Stimulated activated effector memory CD8-positive, alpha-beta T cell treated with anti-CD3 and anti-CD28 coated beads, Interleukin-12 subunit alpha, Interleukin-12 subunit beta, amount 100 ng/mL, for 72 hours (primary cell): Measurements from ENCODE around the gene SIM2.

Source experiments
- ATAC-seq: fragments of 150-1000 bp; cut with Tn5 transposase; 2 replicates; pipeline ENCODE4 v1.10.0; 2021
- DNase-seq, 2 donors: peaks; one replicate each; pipeline ENCODE4 v3.0.0; 2021 to 2022; ENCODE audit warnings: low spot score in 2 of 2
- H3K27ac Mint-ChIP-seq: one replicate; pipeline ENCODE4 v1.8.0; 2022; ENCODE audit warnings: mild to moderate bottlenecking, mixed read lengths
- H3K36me3 Mint-ChIP-seq: one replicate; pipeline ENCODE4 v1.8.0; 2022; ENCODE audit warnings: mild to moderate bottlenecking, mixed read lengths
- H3K4me1 Mint-ChIP-seq: one replicate; pipeline ENCODE4 v1.8.0; 2022; ENCODE audit warnings: mixed read lengths
- H3K4me3 Mint-ChIP-seq: one replicate; pipeline ENCODE4 v1.8.0; 2022; ENCODE audit warnings: mild to moderate bottlenecking, mixed read lengths
- H3K9me3 Mint-ChIP-seq: one replicate; pipeline ENCODE4 v1.8.0; 2022; ENCODE audit warnings: mixed read lengths

SIM2 gene

GRCh38 chr21:36732217-36732616, 33.3 kb downstream of the SIM2 start:
- DNase-seq (no peak), ATAC-seq (no peak)
- H3K4me1 Mint-ChIP-seq: no peaks in the 10 kb centered on the region
- H3K36me3 Mint-ChIP-seq: no peaks in the 10 kb centered on the region
- no peak overlapping the region for H3K27ac Mint-ChIP-seq
- no peak overlapping the region for H3K4me3 Mint-ChIP-seq
- no peaks in the 10 kb centered on the region for H3K9me3 Mint-ChIP-seq

- H3K36me3 Mint-ChIP-seq: no peaks in the 10 kb centered on the region
- no peak overlapping the region for H3K27ac Mint-ChIP-seq
- no peak overlapping the region for H3K4me3 Mint-ChIP-seq
- no peak for DNase-seq
- no peak for ATAC-seq
- no peaks in the 10 kb centered on the region for H3K9me3 Mint-ChIP-seq
- H3K4me1 Mint-ChIP-seq: no peaks in the 10 kb centered on the region
Observed at GRCh38 chr21:36732761-36733160, 33.8 kb downstream of the SIM2 start.

GRCh38 chr21:36733857-36734256, 34.9 kb downstream of the SIM2 start:
- Mint-ChIP-seq H3K4me3 (no peak overlapping the region), H3K9me3 (no peaks in the 10 kb centered on the region), H3K27ac (no peak overlapping the region), H3K36me3 (no peaks in the 10 kb centered on the region), H3K4me1 (no peaks in the 10 kb centered on the region)
- no peak for ATAC-seq
- DNase-seq: no peak

GRCh38 chr21:36734367-36735200, 35.7 kb downstream of the SIM2 start:
- DNase-seq (no peak), ATAC-seq (peak; percentile 7)
- Mint-ChIP-seq H3K36me3 (no peaks in the 10 kb centered on the region), H3K4me3 (no peak overlapping the region), H3K9me3 (no peaks in the 10 kb centered on the region), H3K27ac (no peak overlapping the region), H3K4me1 (no peaks in the 10 kb centered on the region)

GRCh38 chr21:36735201-36735515, 36.2 kb downstream of the SIM2 start:
- Mint-ChIP-seq H3K4me1 (no peaks in the 10 kb centered on the region), H3K36me3 (no peaks in the 10 kb centered on the region), H3K27ac (no peak overlapping the region), H3K4me3 (no peak overlapping the region), H3K9me3 (no peaks in the 10 kb centered on the region)
- no peak for DNase-seq
- peak; percentile 5 for ATAC-seq

DNA sequence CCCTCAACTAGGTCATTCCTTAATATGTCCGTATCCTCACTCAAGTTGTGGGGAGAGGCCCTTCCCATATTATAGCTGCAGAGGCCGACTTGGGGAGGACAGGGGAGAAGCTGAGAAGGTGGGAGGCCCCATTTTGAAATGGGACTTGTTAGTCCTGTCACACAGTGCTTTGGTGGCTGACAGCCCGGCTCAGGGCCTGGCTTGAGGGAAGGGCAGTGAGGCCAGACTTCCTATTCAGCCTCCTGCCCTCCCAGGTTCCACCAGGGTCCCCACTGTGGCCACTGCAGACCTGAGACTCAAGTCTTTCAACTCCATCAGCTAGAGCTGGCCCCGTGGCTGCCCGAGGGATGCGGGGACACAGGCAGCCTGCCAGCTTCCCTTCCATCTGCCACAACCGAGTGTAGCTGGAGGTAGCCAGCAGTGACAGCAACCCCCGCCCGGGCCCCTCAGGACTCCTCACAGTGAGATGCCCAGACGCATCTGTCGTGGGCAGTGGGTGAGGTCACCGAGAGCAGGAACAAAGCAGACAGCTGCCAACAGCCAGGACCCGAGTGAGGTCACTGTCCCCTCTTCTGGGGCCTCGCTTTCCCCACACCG, 36.9 kb downstream of the SIM2 start:
- Mint-ChIP-seq H3K9me3 (no peaks in the 10 kb centered on the region), H3K27ac (no peak overlapping the region), H3K4me3 (no peak overlapping the region), H3K36me3 (no peaks in the 10 kb centered on the region), H3K4me1 (no peaks in the 10 kb centered on the region)
- DNase-seq (no peak), ATAC-seq (no peak)

- Mint-ChIP-seq H3K36me3 (no peaks in the 10 kb centered on the region), H3K4me3 (no peak overlapping the region), H3K9me3 (no peaks in the 10 kb centered on the region), H3K27ac (no peak overlapping the region), H3K4me1 (no peaks in the 10 kb centered on the region)
- DNase-seq: no peak
- ATAC-seq: no peak
Observed at GRCh38 chr21:36738489-36739126, 39.7 kb downstream of the SIM2 start.

- peak; percentile 22 for ATAC-seq
- Mint-ChIP-seq H3K9me3 (no peaks in the 10 kb centered on the region), H3K4me1 (peaks cover 3% of the 10 kb centered on the region), H3K4me3 (no peak overlapping the region), H3K36me3 (no peaks in the 10 kb centered on the region), H3K27ac (no peak overlapping the region)
- DNase-seq: no peak
Observed at GRCh38 chr21:36741506-36741905, 42.6 kb downstream of the SIM2 start.

- Mint-ChIP-seq H3K9me3 (no peaks in the 10 kb centered on the region), H3K4me3 (no peak overlapping the region), H3K27ac (no peak overlapping the region), H3K36me3 (no peaks in the 10 kb centered on the region), H3K4me1 (peaks cover 11% of the 10 kb centered on the region)
- ATAC-seq: no peak
- DNase-seq: no peak
Observed at GRCh38 chr21:36743008-36743407, 44.1 kb downstream of the SIM2 start.

GRCh38 chr21:36743446-36743845, 44.5 kb downstream of the SIM2 start:
- peaks cover 14% of the 10 kb centered on the region for H3K4me1 Mint-ChIP-seq
- no peak for DNase-seq
- ATAC-seq: no peak
- no peaks in the 10 kb centered on the region for H3K36me3 Mint-ChIP-seq
- H3K4me3 Mint-ChIP-seq: no peak overlapping the region
- no peak overlapping the region for H3K27ac Mint-ChIP-seq
- H3K9me3 Mint-ChIP-seq: no peaks in the 10 kb centered on the region

DNA sequence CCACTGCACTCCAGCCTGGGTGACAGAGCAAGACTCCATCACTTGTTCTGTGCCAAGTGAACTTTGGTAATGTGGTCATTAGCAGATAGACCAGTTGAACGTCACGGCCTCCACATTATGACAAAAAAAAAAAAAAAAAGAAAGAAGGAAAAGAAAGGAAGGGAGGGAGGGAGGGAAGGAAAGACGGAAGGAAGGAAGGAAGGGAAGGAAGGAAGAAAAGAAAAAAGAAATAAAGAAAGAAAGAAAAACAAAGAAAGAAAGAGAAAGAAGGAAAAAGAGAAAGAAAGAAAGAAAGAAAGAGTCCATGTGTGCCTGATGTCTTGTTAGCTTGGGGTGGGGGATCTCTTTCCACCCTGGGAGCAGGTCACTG, 45.3 kb downstream of the SIM2 start:
- Mint-ChIP-seq H3K9me3 (no peaks in the 10 kb centered on the region), H3K4me1 (peaks cover 18% of the 10 kb centered on the region), H3K27ac (no peak overlapping the region), H3K36me3 (peaks cover 2% of the 10 kb centered on the region), H3K4me3 (no peak overlapping the region)
- ATAC-seq (no peak), DNase-seq (no peak)

DNA sequence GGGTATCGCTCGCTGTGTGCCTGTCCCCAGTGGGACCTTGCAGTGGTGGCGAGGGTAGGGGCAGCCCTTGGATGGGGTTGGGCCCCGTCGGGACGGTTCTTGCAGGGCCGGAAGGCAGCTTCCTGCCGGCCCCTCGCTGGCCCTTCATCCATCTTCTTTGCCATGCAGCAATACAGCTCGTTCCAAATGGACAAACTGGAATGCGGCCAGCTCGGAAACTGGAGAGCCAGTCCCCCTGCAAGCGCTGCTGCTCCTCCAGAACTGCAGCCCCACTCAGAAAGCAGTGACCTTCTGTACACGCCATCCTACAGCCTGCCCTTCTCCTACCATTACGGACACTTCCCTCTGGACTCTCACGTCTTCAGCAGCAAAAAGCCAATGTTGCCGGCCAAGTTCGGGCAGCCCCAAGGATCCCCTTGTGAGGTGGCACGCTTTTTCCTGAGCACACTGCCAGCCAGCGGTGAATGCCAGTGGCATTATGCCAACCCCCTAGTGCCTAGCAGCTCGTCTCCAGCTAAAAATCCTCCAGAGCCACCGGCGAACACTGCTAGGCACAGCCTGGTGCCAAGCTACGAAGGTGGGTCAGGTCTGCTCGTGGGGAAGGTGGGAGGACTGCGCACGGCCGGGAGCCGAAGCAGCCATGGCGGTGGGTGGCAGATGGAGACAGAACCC, 45.8 kb downstream of the SIM2 start:
- H3K27ac Mint-ChIP-seq: no peak overlapping the region
- H3K36me3 Mint-ChIP-seq: peaks cover 5% of the 10 kb centered on the region
- no peak overlapping the region for H3K4me3 Mint-ChIP-seq
- DNase-seq: no peak
- H3K9me3 Mint-ChIP-seq: no peaks in the 10 kb centered on the region
- ATAC-seq: no peak
- peaks cover 18% of the 10 kb centered on the region for H3K4me1 Mint-ChIP-seq

- no peak overlapping the region for H3K4me3 Mint-ChIP-seq
- peaks cover 18% of the 10 kb centered on the region for H3K4me1 Mint-ChIP-seq
- H3K27ac Mint-ChIP-seq: no peak overlapping the region
- no peaks in the 10 kb centered on the region for H3K9me3 Mint-ChIP-seq
- DNase-seq (no peak), ATAC-seq (no peak)
- peaks cover 5% of the 10 kb centered on the region for H3K36me3 Mint-ChIP-seq
Observed at GRCh38 chr21:36745459-36745858, 46.5 kb downstream of the SIM2 start.

DNA sequence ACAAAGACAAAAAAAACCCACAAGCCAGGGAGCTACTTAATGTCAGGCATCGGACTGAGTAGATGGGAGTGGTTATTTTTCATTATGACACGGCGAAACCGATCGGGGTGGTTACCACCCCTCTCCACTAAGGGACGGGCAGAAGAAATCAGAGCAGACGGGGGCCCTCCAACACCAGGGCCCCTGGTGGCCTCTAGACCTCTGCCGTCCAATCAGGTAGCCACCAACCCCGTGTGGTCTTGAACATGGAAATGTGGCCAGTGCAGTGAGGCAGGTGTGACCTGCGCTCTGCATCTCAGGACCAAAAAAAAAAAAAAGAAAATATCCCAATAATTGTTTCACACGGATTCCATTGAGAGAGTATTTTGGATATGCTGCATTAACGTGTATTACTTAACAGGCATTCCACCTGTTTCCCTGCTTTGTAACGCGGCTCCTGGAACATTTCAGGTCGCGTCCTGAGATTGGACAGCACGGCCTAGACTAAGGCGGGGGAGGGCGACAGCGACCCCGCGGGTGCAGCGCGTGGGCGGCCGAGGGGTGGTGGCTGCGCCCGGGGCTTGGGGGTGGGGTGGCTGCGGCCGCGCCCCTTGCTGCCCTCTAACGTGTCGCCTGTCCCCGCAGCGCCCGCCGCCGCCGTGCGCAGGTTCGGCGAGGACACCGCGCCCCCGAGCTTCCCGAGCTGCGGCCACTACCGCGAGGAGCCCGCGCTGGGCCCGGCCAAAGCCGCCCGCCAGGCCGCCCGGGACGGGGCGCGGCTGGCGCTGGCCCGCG, 48.3 kb downstream of the SIM2 start:
- peaks cover 18% of the 10 kb centered on the region for H3K4me1 Mint-ChIP-seq
- DNase-seq (no peak), ATAC-seq (peak; percentile 60)
- peak overlapping the region; percentile 66 for H3K4me3 Mint-ChIP-seq
- H3K9me3 Mint-ChIP-seq: no peaks in the 10 kb centered on the region
- peak overlapping the region; percentile 26 for H3K27ac Mint-ChIP-seq
- peaks cover 5% of the 10 kb centered on the region for H3K36me3 Mint-ChIP-seq

- no peak overlapping the region for H3K27ac Mint-ChIP-seq
- peaks cover 18% of the 10 kb centered on the region for H3K4me1 Mint-ChIP-seq
- H3K4me3 Mint-ChIP-seq: peak overlapping the region; percentile 55
- peaks cover 5% of the 10 kb centered on the region for H3K36me3 Mint-ChIP-seq
- H3K9me3 Mint-ChIP-seq: no peaks in the 10 kb centered on the region
- ATAC-seq: peak; percentile 82
- peak; percentile 54 to 71 for DNase-seq
Observed at GRCh38 chr21:36747815-36748383, 49.0 kb downstream of the SIM2 start.
